Measurements from ENCODE around the gene NEURL2. TPM values are rescaled to one million over a fixed set of nuclear protein-coding genes. Genes with fewer than 3 reads are reported as not detected.
A peak's percentile ranks its signal among the peaks of the same experiment; 100 is the strongest.
"Not testable (repeated sequence)": the region's sequence is repeated elsewhere in the genome, so short reads cannot be mapped to it uniquely, and the experiment has no call there.

NEURL2 gene
- total RNA-seq, 1 donor from 2014 or later = 8.9 TPM

GRCh38 chr20:45904583-45905504, 13.8 kb upstream of the NEURL2 start:
- DNase-seq (ENCODE audit: low spot score) = no peak
- ATAC-seq = no peak
- intact Hi-C loops (cut with DNase I) = no loop called here

- no peak for DNase-seq (ENCODE audit: low spot score)
- ATAC-seq = no peak
- intact Hi-C loops (cut with DNase I) = no loop called here
Measured at GRCh38 chr20:45902199-45902701, 11.2 kb upstream of the NEURL2 start.

- intact Hi-C loops (cut with DNase I); DNase-seq (ENCODE audit: low spot score); ATAC-seq: not testable (repeated sequence)
Measured at GRCh38 chr20:45901332-45901731, 10.3 kb upstream of the NEURL2 start.

GRCh38 chr20:45899046-45899835, 8.2 kb upstream of the NEURL2 start:
- DNase-seq (ENCODE audit: low spot score) (no peak), ATAC-seq (no peak)
- intact Hi-C loops (cut with DNase I) = loop anchor here (10.0 kb wide), 1 partner anchor 56 kb away; no protein-coding TSS in a partner anchor

- no peak for DNase-seq (ENCODE audit: low spot score)
- intact Hi-C loops (cut with DNase I) = loop anchor here (10.0 kb wide), 1 partner anchor 57 kb away; no protein-coding TSS in a partner anchor
- ATAC-seq = peak; percentile 5
Measured at GRCh38 chr20:45898285-45898684, 7.3 kb upstream of the NEURL2 start.

- intact Hi-C loops (cut with DNase I) = loop anchor here (10.0 kb wide), 1 partner anchor 57 kb away; no protein-coding TSS in a partner anchor
- ATAC-seq = no peak
- no peak for DNase-seq (ENCODE audit: low spot score)
Measured at GRCh38 chr20:45897692-45898091, 6.7 kb upstream of the NEURL2 start.

GRCh38 chr20:45897289-45897688, 6.3 kb upstream of the NEURL2 start:
- DNase-seq (ENCODE audit: low spot score) = no peak
- intact Hi-C loops (cut with DNase I) = loop anchor here (10.0 kb wide), 1 partner anchor 58 kb away; no protein-coding TSS in a partner anchor
- ATAC-seq = no peak

GRCh38 chr20:45896641-45897161, 5.7 kb upstream of the NEURL2 start:
- intact Hi-C loops (cut with DNase I) = loop anchor here (10.0 kb wide), 1 partner anchor 58 kb away; no protein-coding TSS in a partner anchor
- DNase-seq (ENCODE audit: low spot score) (no peak), ATAC-seq (no peak)

GRCh38 chr20:45894797-45895196, 3.8 kb upstream of the NEURL2 start:
- intact Hi-C loops (cut with DNase I) = loop anchor here (10.0 kb wide), 1 partner anchor 60 kb away; no protein-coding TSS in a partner anchor
- no peak for DNase-seq (ENCODE audit: low spot score)
- ATAC-seq = no peak

GRCh38 chr20:45893831-45894230, 2.8 kb upstream of the NEURL2 start:
- DNase-seq (ENCODE audit: low spot score) = no peak
- no peak for ATAC-seq
- intact Hi-C loops (cut with DNase I) = loop anchor here (10.0 kb wide), 1 partner anchor 61 kb away; no protein-coding TSS in a partner anchor

- no peak for ATAC-seq
Measured at GRCh38 chr20:45892828-45893500, 2.0 kb upstream of the NEURL2 start.

GRCh38 chr20:45892049-45892825, 1.2 kb upstream of the NEURL2 start:
- intact Hi-C loops (cut with DNase I) = loop anchor here (10.0 kb wide), 1 partner anchor 63 kb away; no protein-coding TSS in a partner anchor
- no peak for ATAC-seq
- no peak for DNase-seq (ENCODE audit: low spot score)

More at GRCh38 chr20:45892828-45893500, 2.0 kb upstream of the NEURL2 start:
- peak; percentile 64 for DNase-seq (ENCODE audit: low spot score)
- intact Hi-C loops (cut with DNase I) = loop anchor here (10.0 kb wide), 1 partner anchor 62 kb away; no protein-coding TSS in a partner anchor

GRCh38 chr20:45890077-45890984, 677 bp downstream of the NEURL2 start:
- peak; percentile 90 for ATAC-seq
- intact Hi-C loops (cut with DNase I) = loop anchor here (10.0 kb wide), 1 partner anchor 64 kb away; no protein-coding TSS in a partner anchor
- peak; percentile 91 for DNase-seq (ENCODE audit: low spot score)

- intact Hi-C loops (cut with DNase I) = no loop called here
- ATAC-seq (no peak), DNase-seq (ENCODE audit: low spot score) (no peak)
Measured at GRCh38 chr20:45888681-45889080, 2.3 kb downstream of the NEURL2 start.

GRCh38 chr20:45887346-45887715, 3.7 kb downstream of the NEURL2 start, which contains the start of gene SPATA25:
SPATA25 (minus strand) TSS chr20:45887622; CDS start chr20:45887590, 32 bp downstream.
- DNase-seq (ENCODE audit: low spot score) (no peak), ATAC-seq (no peak)
- intact Hi-C loops (cut with DNase I) = no loop called here

GRCh38 chr20:45886590-45887345, 4.2 kb downstream of the NEURL2 start:
- DNase-seq (ENCODE audit: low spot score) = no peak
- intact Hi-C loops (cut with DNase I) = no loop called here
- no peak for ATAC-seq

All from sciatic nerve (tissue), 2 donors.